HG02588 (cell line): ENCODE results near the gene IL21R.

ENCODE experiments used
- ATAC-seq: cut with Tn5 transposase; IDR thresholded peaks from one replicate; pipeline ENCODE4 v1.9.1; 2021; ENCODE audit warnings: mild to moderate bottlenecking, moderate library complexity; ENCODE audit not compliant: unreplicated experiment

IL21R gene

GRCh38 chr16:27401768-27402568 lies at the start of gene IL21R:
Gene IL21R (plus strand): TSS chr16:27402174. CDS start chr16:27430072, 27,898 bp downstream.
- ATAC-seq: peak; percentile 45

DNA sequence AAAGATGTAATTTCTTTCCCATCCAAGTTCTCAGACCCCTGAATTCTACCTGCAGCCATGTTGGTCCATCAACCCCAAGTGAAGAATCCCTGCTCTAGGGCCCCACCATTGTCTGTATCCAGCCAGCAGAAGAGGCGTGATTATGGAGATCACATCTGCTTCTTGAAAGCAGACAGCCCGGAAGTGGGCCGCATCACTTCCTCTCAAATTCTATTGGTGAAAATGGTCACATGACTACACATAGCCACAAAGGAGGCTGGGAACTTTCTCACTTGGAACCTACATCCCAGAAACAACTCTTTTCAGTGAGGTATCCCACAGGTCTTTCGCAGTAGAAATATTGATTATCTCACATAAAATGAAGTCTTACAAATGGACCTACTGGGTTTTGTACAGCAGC lies 48.1 kb upstream of the IL21R start:
- ATAC-seq: no peak

DNA sequence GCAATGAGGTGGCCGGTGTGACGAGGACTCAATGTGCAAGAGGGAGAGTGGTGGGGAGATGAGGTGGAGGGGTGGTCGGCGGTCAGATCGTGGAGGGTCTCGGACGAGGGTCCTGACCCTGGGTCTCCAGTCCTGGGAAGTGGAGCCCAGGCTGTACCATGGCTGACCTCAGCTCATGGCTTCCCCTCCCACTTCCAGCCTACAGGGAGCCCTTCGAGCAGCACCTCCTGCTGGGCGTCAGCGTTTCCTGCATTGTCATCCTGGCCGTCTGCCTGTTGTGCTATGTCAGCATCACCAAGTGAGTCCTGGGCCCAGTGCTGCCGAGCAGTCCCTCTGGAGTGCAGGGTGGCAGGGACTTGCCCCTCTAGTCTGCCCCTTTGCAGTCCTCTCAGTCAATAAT lies 46.4 kb upstream of the IL21R start:
- ATAC-seq: no peak

- ATAC-seq: no peak
Observed at GRCh38 chr16:27356794-27357193, 45.2 kb upstream of the IL21R start.

DNA sequence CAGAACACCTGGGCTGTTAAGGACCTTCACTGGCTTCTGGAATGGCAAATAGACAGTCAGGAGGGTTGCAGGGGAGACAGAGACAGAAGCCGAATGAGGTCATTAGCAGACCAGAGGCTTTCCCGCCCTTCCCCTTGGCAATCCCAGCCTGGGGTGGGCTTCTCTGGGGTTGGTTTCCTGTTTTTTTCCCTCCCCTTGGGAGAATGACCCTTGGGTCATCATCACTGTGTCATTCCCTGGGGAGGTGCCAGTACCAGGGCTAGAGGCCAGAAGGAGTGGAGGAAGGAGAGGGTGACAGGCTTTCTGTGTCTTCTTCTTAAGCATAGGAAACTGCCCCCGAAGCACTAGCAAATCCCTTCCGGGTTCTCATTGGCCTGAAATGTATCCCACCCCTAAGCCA lies 42.9 kb upstream of the IL21R start:
- no peak for ATAC-seq

DNA sequence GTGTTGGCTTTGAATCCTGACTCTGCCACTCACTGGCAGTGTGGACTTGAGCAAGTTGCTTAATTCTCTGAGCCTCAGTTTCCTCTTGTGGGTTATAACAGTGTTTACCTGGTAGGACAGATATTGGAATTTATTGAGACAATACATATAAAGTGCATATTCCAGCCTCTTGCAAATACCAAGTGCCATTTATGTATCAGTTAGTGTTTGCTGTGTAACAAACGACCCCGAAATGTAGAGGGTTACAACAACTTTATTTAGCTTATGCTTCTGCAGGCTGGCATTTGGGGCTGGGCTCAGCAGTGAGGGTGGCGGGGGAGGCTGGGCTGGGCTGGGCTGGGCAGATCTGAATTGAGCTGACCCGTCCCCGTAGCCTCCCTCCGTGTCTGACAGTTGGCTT lies 42.4 kb upstream of the IL21R start:
- no peak for ATAC-seq

GRCh38 chr16:27361987-27362386 lies 40.0 kb upstream of the IL21R start:
- no peak for ATAC-seq

DNA sequence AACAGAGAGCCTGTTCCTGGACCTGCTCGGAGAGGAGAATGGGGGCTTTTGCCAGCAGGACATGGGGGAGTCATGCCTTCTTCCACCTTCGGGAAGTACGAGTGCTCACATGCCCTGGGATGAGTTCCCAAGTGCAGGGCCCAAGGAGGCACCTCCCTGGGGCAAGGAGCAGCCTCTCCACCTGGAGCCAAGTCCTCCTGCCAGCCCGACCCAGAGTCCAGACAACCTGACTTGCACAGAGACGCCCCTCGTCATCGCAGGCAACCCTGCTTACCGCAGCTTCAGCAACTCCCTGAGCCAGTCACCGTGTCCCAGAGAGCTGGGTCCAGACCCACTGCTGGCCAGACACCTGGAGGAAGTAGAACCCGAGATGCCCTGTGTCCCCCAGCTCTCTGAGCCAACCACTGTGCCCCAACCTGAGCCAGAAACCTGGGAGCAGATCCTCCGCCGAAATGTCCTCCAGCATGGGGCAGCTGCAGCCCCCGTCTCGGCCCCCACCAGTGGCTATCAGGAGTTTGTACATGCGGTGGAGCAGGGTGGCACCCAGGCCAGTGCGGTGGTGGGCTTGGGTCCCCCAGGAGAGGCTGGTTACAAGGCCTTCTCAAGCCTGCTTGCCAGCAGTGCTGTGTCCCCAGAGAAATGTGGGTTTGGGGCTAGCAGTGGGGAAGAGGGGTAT lies 39.3 kb upstream of the IL21R start:
- ATAC-seq: no peak

- no peak for ATAC-seq
Observed at GRCh38 chr16:27363246-27363632, 38.7 kb upstream of the IL21R start.

DNA sequence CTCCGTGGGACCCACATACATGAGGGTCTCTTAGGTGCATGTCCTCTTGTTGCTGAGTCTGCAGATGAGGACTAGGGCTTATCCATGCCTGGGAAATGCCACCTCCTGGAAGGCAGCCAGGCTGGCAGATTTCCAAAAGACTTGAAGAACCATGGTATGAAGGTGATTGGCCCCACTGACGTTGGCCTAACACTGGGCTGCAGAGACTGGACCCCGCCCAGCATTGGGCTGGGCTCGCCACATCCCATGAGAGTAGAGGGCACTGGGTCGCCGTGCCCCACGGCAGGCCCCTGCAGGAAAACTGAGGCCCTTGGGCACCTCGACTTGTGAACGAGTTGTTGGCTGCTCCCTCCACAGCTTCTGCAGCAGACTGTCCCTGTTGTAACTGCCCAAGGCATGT lies 38.2 kb upstream of the IL21R start:
- no peak for ATAC-seq

DNA sequence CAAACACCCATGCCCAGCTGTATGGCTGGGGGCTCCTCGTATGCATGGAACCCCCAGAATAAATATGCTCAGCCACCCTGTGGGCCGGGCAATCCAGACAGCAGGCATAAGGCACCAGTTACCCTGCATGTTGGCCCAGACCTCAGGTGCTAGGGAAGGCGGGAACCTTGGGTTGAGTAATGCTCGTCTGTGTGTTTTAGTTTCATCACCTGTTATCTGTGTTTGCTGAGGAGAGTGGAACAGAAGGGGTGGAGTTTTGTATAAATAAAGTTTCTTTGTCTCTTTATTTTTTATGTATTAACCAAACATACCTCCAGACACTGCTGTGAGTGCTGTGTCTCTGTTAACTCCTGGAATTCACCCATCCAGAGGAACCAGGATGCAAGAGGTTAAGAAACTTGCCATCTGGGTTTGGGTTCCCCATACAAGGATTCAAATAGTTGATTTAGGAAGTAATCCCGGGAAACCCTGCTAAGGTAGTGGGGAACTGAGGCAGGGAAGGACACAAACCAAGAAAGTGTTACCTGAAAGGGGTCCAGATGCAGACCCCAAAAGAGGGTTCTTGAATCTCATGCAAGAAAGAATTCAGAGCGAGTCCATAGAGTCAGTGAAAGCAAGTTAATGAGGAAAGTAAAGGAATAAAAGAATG lies 37.4 kb upstream of the IL21R start:
- no peak for ATAC-seq

GRCh38 chr16:27365142-27366089 lies 36.6 kb upstream of the IL21R start:
- ATAC-seq: no peak

DNA sequence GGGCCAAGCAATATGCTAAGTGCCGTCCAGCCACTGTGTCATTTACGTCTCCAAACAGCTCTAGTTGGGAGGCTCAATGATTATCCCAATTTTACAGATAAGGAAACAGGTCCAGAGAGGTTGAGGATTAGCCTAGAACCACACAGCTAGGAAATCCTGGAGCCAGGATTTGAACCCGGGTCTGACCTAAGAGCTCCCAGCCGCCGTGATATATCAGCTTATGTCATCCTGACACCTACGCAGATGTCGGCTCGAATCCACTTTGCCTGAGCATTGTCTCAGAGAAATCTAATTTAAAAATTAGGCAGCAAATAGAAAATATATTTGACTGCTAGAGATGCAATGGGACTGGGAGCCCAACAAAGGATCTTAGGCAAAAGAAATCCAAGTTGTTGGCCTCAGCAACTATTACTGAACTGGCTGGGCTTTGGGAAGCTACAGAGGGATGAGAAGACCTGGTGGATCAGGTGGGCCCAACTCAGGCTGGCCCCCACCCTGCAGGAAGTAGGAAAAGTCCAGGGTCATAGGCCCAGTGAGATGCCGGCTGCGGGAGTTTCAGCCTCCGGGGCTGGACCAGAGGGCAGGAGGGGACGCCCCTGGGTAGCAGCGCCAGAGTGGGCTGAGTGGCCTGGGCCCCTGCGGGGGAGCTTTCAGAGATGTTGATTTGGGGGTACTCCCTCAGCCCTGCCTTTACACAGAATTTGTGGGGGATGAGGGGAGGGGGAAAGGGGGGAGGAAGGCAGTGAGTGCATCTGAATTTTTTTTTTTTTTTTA lies 35.1 kb upstream of the IL21R start:
- ATAC-seq: peak; percentile 16

DNA sequence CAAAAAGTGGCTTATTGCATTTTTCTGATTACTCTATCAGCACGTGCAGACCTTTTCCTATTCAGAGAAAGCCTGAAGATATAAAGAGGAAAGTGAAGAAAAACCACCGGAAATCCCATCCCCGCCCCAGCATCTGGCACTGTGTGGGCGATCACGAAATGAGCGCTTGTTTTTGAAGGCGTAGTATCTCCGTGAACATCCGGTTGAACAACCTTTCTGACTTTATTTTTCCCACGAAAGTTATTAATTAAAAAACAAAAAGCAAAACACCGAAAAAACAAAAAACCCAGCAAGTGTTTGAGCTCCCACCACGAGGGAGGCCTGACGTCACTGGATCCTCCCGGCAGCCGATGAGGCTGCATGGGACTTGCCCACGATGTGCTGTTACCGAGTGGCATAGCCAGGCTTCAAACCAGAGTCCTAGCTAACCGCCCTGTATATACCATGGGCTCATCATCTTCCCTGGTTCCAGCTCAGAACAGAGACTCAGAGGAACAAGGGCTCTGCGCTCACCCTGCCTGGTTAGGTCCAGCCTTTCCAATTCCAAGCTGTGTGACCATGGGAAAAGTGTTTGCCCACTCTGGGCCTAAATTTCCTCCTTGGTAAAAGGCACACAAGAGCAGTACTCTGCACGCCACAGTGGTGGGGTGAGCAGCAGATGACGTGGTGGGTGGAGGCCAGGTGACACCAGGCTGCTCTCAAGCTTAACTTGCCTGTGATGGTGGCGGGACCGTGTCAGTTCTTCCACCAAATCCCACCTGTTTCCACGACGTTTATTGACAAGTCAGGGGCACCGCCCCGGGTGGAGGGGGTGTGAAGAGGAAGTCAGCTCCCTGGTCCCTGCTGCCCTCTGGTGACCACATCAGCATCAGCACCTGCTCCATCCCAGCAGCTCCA lies 34.3 kb upstream of the IL21R start:
- ATAC-seq: peak; percentile 65

- no peak for ATAC-seq
Observed at GRCh38 chr16:27368358-27368722, 33.6 kb upstream of the IL21R start.

DNA sequence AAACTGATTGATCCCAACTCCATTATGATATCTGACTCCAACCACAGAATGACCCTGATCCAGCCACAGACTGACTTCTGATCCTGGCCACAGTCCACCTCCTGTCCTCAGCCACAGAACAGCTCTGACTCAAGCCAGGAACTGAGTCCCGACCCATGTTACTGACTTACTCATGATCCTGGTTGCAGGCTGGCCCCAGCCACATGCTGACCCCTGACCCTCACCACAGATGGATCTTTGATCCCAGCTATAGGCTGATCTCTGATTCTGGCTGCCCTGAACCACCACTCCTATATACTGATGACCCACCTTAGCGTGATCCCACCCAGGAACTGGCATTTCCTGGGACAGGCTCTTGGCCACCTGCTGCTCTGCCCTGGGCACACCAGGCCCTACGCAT lies 32.2 kb upstream of the IL21R start:
- ATAC-seq: no peak

- no peak for ATAC-seq
Observed at GRCh38 chr16:27370318-27370717, 31.7 kb upstream of the IL21R start.

- no peak for ATAC-seq
Observed at GRCh38 chr16:27373312-27373711, 28.7 kb upstream of the IL21R start.

GRCh38 chr16:27374221-27374803 lies 27.7 kb upstream of the IL21R start:
- ATAC-seq: peak; percentile 32
